ENCODE results near the gene AQP4. TPM values are rescaled to one million over a fixed set of nuclear protein-coding genes. Genes with fewer than 3 reads are reported as not detected.

Gene AQP4
- total RNA-seq, 4 donors from 2014 or later = 0.16 TPM; not detected in 3

DNA sequence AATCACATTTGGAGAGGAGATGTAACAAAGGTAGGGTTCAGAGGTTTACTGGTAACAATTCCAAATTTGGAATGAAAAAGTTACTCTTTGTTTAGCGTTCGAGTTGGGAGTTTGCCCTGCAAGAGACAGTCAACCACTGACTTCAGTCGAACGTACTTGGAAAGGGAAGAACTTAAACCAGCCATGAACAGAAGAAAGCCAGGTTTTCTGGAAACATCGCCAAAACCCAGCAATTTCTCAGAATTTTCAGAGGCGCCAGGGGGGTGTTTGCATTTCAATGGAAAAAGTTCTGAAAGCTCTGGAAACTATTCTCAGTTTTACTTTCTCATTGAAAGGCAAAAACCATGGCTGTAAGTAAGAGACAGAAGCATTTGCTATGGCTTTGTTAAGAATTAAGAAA lies 28.5 kb upstream of the AQP4 start:
- no peak for TF ChIP-seq CTCF (IDR thresholded peaks at IDR 0.05; ENCODE audit: low read depth)

DNA sequence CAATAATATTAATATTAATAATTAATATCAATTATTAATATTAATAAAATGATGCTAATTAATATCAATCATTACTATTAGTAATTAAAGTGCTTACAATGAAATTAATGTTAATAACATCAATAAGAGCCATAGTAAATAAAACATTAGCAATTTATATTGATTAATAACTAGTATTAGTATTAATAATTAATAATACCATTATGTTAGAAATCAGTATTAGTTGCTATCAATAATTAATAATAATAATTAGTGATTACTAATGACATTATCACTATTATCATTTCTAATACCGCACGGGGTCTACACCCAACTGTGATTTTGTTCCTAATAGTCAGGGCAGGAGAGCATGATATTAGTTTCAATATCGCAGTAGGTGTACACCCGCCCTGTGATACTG lies 22.8 kb upstream of the AQP4 start:
- TF ChIP-seq CTCF (IDR thresholded peaks at IDR 0.05; ENCODE audit: low read depth) = no peak

GRCh38 chr18:26875040-26875654 lies 9.6 kb upstream of the AQP4 start:
- no peak for TF ChIP-seq CTCF (IDR thresholded peaks at IDR 0.05; ENCODE audit: low read depth)

DNA sequence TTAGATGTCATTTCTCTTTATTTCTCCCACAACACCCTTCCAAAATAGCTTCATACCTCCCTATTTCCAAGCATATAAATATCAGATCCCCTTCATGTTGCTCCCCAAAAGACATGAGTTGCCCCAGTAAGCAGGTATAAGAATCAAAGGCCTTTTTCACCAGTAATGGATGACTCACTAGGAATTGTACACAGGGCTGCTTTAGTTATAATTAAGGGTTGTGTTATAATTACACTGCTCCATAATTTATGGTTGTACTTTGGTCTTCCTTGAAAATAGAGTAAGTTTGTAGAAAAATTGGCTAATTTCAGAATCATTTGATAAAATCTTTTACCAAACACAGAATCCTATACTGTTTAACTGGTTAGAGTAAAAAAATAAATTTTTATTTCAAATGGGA lies 8.8 kb upstream of the AQP4 start:
- no peak for TF ChIP-seq CTCF (IDR thresholded peaks at IDR 0.05; ENCODE audit: low read depth)

- no peak for TF ChIP-seq CTCF (IDR thresholded peaks at IDR 0.05; ENCODE audit: low read depth)
Measured at GRCh38 chr18:26869640-26870039, 4.1 kb upstream of the AQP4 start.

DNA sequence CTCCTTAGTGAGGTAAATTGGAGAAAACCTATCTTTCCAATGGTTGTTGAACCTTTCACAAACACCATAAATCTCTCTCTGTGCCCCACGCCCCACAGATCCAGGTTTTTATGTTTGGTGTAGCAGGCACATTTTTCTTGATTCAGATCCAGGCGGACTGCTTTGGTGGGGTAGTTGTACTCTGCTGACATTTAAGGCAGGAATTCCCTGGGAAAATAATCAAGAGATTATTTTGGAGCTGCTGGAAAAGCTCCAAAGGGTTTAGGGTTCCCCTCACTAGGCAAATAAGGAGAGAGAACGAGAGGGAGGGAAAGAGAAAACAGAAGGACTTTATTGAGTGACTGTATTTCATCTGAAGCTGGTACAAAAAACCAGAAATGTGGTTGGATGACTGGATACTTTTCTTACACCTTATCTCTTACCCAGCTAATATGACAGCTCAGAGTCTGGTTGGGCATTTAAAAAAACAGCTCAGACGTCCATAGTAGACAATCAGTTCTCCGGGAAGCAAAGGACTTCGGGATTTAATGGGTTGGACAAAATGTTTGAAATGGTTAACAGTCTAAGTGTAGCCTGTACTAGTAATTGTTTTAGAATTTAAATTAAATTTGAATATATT lies 3.6 kb upstream of the AQP4 start:
- no peak for TF ChIP-seq CTCF (IDR thresholded peaks at IDR 0.05; ENCODE audit: low read depth)

DNA sequence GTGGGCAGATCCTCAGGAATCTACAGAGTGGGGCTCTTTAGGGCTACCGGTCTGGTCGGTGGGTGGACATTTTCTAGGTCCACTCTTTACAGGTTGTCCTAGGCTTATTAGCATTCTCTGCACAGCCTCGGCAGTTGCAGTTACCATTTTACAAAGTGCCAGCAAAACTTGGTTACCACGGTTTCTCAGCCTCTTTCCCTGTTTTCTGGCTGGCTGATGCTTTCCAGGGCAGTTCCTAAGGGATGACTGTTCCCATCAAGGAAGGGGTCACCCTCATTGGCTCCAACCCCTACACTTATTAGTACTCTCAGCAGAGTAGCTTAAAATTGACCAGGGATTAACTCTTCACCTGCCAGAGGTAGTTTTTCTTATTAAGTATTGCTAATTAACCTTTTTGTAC lies 2.0 kb upstream of the AQP4 start:
- TF ChIP-seq CTCF (IDR thresholded peaks at IDR 0.05; ENCODE audit: low read depth) = no peak

All from subcutaneous adipose tissue (tissue), 4 donors.